Left colon (tissue), 2 donors: ENCODE data around the gene CMIP. TPM values are rescaled to one million over a fixed set of nuclear protein-coding genes. Genes with fewer than 3 reads are reported as not detected.

Source experiments
- ATAC-seq: fragments of 200-7000 bp; cut with Tn5 transposase; one replicate; pipeline ENCODE4 v1.9.1; 2020; ENCODE audit warnings: mild to moderate bottlenecking, moderate library complexity
- DNase-seq, 2 donors: peaks; one replicate each; pipeline ENCODE4 v3.0.0-alpha.2; 2020
- intact Hi-C, 2 donors: fragments of 100-400 bp; cut with DNase I in 1 of 2; cut with micrococcal nuclease in 1 of 2; formaldehyde crosslinking; loops; one replicate each; pipeline versions ENCODE4 v1.11.2 to v1.14.0; 2022; cut with DNase I, micrococcal nuclease
- total RNA-seq, 2 donors: library from RNA; stranded (reverse); fragmentation: NEBNext Ultra II Directional; extraction: Animal tissue kit (Norgen Biotek cat#: 25700); gene quantifications; one replicate each; pipeline ENCODE4 v1.2.1, GENCODE V29; 2021
- donor health status: DM: no; HTN: no; CAD: no.
- donor health status: DM: yes; HTN: yes; CAD: no.

Gene CMIP
- total RNA-seq, 2 donors from 2014 or later = 81.8 to 84.5 TPM

DNA sequence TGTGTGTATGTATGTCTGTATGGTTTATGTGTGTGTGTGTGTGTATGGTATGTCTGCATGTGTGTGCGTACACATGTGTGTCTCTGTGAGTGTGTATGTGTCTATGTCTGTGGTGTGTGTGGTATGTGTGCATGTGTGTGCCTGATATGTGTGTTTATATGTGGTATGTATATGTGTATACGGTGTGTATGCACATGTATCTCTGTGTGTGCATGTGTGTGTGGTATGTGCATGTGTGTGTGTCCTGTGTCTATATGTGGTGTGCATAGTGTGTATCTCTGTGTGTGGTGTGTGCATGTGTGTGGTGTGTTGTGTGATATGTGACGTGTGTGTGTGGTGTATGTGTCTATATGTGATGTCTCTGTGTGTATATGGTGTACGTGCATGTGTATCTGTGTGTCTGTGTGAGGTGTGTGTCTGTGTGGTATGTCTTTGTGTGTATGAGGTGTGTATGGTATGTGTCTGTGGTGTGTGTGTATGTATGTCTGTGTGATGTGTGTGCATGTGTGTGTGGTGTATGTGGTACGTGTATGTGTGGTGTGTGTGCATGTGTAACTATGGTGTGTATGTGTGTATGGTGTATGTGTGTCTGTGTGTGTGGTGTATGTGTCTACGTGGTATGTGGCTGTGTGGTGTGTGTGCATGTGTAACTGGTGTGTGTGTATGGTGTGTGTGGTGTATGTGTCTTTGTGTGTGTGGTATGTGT, 170.2 kb downstream of the CMIP start:
- intact Hi-C loops = no loop called here
- no peak for DNase-seq

DNA sequence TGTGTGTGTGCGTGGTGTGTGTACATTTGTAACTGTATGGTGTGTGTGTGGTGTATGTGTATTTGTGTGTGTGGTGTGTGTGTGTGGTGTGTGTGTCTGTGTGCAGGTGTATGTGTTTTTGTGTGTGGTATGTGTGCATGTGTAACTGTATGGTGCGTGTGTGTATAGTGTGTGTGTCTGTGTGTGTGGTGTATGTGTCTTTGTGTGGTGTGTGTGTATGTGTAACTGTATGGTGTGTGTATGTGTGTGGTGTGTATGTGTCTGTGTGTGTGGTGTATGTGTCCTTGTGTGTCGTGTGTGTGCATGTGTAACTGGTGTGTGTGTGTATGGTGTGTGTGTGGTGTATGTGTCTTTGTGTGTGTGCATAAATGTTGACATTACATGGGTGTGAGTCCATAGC, 170.8 kb downstream of the CMIP start:
- intact Hi-C loops = no loop called here
- no peak for ATAC-seq
- no peak for DNase-seq

More for the DNA sequence above, 170.2 kb downstream of the CMIP start:
- ATAC-seq = no peak

GRCh38 chr16:81615833-81616232, 171.2 kb downstream of the CMIP start:
- DNase-seq = no peak
- ATAC-seq = no peak
- intact Hi-C loops = no loop called here

DNA sequence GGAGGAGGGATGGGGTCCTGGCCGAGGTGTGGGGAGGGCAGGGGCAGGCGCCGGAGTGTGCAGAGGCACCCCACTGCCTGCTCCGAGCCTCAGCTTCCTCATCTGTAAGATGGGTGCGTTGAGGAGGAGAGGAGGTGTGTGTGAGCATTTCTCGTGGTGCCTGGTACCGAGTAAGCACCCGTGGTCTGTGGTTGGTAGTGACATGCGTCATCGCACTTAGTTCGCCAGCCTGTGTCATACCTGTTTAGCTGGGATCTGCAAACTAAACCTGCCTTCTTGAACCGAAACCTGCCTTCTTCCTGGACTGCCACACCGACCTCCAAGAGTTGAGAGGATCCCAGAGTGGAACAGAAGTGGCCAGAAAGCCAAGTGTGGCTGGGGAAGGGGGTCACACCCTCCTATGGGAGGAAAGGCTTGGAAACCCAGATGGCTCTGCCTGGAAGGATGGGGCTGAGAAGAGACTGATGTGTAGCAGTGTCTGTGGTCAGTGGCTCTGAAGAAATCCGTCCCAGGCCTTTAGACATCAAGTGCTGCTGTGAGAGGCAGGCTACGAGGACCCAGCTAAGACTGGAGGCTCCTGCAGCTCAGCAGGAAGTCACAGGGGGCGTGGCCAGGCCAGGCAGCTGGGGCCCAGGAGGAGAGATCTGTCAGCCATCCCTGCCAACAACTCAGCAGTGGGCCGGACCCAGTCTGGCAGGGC, 171.9 kb downstream of the CMIP start:
- DNase-seq (peak; percentile 74 to 79), ATAC-seq (peak; percentile 55)
- intact Hi-C loops = no loop called here

GRCh38 chr16:81617021-81617346, 172.4 kb downstream of the CMIP start:
- intact Hi-C loops = no loop called here
- DNase-seq = no peak

GRCh38 chr16:81618187-81618586, 173.6 kb downstream of the CMIP start:
- intact Hi-C loops = no loop called here
- ATAC-seq = no peak
- DNase-seq = no peak

More at GRCh38 chr16:81617021-81617346, 172.4 kb downstream of the CMIP start:
- ATAC-seq = no peak

- intact Hi-C loops = no loop called here
- no peak for ATAC-seq
Measured at GRCh38 chr16:81618661-81619060, 174.1 kb downstream of the CMIP start.

GRCh38 chr16:81620029-81620428, 175.4 kb downstream of the CMIP start:
- intact Hi-C loops = loop anchor here in 1 of 2 donors (10.0 kb wide), 1 partner anchor 105 kb away; no protein-coding TSS in a partner anchor
- DNase-seq (no peak), ATAC-seq (no peak)

More at GRCh38 chr16:81618661-81619060, 174.1 kb downstream of the CMIP start:
- no peak for DNase-seq

DNA sequence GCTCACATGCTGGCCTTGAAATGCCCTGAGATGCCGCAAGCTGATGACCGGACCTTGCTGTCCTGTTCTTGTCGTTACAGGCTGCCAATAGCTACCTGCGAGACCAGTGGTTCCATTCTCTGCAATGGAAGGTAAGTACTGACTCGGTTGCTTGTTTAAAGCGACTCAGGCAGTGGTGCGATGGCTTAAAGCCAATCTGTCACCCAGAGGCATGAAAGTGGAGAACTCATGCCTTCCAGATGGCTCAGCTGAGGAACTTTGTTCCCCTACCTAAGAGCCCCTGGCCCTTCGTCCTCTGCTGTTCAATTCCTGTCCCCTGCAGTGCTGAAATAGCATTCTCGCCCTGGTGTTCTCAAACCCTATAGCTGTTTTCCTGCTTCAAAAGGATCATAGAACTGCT, 176.2 kb downstream of the CMIP start:
- DNase-seq (no peak), ATAC-seq (no peak)
- intact Hi-C loops = loop anchor here in 1 of 2 donors (10.0 kb wide), 1 partner anchor 104 kb away; no protein-coding TSS in a partner anchor

DNA sequence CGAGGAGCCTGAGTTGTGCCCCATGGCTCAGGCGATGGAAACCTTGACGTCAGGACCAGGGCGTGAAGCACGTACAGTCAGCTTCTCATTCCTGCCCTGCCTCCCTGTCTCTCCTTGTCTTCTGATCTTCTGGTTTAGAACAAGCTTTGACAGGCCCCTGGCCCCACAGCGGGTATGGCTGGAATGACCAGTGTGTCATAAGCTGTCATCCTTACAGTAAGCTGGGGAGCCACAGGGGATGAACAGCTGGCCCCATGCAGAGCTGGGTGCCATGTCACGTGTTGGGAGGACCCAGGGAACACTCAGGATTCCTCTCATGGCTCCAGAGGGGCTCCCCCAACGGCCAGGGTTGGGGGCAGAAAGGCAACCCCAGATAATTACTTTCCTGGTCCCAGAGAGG, 176.9 kb downstream of the CMIP start:
- ATAC-seq (no peak), DNase-seq (no peak)
- intact Hi-C loops = loop anchor here in 1 of 2 donors (10.0 kb wide), 1 partner anchor 103 kb away; no protein-coding TSS in a partner anchor

DNA sequence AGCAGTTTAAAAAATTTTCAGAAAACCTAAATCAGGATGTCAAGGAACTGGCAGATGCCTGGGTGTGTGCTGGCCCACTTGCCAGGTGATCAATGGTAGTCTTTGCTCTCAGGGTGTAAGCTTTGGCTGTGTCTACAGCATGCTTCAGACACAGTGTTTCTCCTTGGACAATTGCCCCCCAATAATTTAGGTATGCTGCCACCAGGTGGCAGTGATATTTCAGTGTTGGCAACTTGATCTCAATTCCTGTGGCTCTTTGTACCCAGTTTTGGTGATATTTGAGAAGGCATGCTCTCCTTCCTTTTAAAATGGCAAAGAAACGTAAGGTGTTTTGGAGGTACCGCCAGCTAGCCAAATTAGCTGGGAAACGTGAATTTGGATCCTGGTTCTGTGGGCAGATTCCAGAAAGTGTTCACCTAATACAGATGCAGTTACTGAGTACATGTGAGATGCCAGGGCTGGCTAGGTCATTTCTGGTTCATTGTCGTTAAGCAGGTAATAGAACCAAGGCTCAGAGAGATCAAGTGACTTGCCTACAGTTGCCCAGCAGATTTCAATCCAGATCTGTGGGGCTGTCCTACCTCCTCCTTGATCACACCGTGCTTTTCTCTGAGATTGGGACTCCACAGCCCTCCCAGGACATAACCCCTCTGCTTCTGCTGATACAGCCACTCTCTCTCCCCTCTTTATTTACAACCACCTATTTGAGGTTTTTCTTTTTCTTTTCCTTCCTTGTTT, 178.9 kb downstream of the CMIP start:
- intact Hi-C loops = loop anchor here in 1 of 2 donors (10.0 kb wide), 1 partner anchor 101 kb away; no protein-coding TSS in a partner anchor
- ATAC-seq (peak; percentile 35), DNase-seq (peak in 1 of 2 donors; percentile 52)

DNA sequence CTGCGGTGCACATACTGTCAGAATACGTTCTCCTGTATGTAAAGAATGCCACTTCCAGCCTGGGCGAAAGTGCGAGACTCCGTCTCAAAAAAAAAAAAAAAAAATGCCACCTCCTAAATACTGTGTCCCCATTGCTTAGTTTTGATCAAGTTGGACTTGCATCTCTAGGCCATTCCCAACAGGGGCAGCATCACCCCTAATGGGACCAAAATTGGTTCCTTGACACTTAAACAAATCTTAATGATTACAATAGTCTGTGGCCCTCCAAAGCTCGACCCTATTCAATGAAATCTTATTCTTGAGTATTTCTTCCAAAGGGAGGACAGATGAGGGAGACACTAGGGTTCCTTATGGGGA, 179.8 kb downstream of the CMIP start:
- intact Hi-C loops = loop anchor here in 1 of 2 donors (10.0 kb wide), 1 partner anchor 100 kb away; no protein-coding TSS in a partner anchor
- DNase-seq (no peak), ATAC-seq (no peak)

GRCh38 chr16:81624760-81625543, 180.3 kb downstream of the CMIP start:
- intact Hi-C loops = loop anchor here in 1 of 2 donors (10.0 kb wide), 1 partner anchor 100 kb away; no protein-coding TSS in a partner anchor
- ATAC-seq (no peak), DNase-seq (no peak)

- intact Hi-C loops = loop anchor here in 1 of 2 donors (10.0 kb wide), 1 partner anchor 99 kb away; no protein-coding TSS in a partner anchor
- peak; percentile 49 for ATAC-seq
- peak; percentile 31 to 51 for DNase-seq
Measured at GRCh38 chr16:81625544-81626153, 181.0 kb downstream of the CMIP start.

DNA sequence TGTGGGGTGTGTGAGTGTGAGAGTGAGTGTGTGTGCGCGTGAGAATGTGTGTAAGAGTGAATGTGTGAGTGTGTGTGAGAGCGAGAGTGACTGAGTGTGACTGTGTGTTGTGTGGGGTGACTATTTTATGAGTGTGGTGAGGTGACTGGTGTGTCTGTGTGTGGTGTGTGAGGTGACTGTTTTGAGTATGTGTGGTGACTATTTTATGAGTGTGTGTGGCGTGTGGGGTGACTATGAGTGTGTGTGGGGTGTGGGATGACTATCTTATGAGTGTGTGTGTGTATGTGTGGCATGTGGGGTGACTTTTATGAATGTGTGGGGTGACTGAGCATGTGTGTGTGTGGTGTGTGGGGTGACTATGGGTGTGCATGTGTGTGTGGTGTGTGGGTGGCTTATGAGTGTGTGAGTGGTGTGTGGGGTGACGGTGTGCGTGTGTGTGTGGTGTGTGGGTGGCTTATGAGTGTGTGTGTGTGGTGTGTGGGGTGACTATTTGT, 181.6 kb downstream of the CMIP start:
- peak; percentile 2 for ATAC-seq
- intact Hi-C loops = loop anchor here in 1 of 2 donors (10.0 kb wide), 1 partner anchor 99 kb away; no protein-coding TSS in a partner anchor
- DNase-seq = no peak

GRCh38 chr16:81627024-81627423, 182.4 kb downstream of the CMIP start:
- ATAC-seq (no peak), DNase-seq (no peak)
- intact Hi-C loops = loop anchor here in 1 of 2 donors (10.0 kb wide), 1 partner anchor 98 kb away; no protein-coding TSS in a partner anchor

GRCh38 chr16:81627729-81628244, 183.2 kb downstream of the CMIP start:
- DNase-seq (no peak), ATAC-seq (no peak)
- intact Hi-C loops = loop anchor here in 1 of 2 donors (10.0 kb wide), 1 partner anchor 97 kb away; no protein-coding TSS in a partner anchor
